Fibroblast of skin of scalp (primary cell): ENCODE measurements around the gene DAAM2.
A peak's percentile ranks its signal among the peaks of the same experiment; 100 is the strongest.

Experiments used
- DNase-seq: peaks from one replicate; pipeline ENCODE4 v3.0.0-alpha.2; 2013

DAAM2 gene

DNA sequence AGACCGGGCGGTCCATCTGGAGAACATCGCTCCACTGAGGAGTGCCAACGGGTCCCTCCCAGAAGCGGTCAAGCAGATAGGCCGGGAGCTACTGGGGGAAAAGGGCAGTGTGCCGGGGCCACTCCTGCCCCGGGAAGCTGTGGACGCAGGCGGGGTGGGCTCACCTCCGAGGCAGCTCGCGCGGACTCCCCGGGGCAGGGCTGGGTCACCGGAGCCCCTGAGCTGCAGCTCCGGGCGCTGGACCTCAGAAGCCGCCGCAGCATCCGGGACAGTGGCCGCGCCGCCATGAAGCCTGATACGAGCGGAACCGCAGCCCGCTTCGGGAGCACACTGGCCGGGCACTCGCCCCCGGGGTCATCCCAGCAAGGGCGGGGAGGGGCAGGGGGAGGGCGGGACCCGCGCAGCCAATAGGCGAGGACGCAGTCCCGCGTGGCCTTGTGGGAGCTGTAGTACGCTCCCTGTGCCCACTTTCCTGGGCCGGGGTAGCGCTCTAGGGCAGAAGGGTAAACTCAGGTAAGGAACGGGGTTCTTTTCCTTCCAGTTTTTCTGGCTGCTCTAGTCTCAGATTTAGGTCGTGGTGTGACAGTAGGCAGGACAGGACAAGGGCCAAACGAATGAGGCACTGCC, 142.1 kb downstream of the DAAM2 start, which contains the start of gene MOCS1:
MOCS1 (minus strand) TSS at position 332 of the 627 bp plus-strand sequence; CDS start at position 287, 45 bp downstream.
- DNase-seq: peak; percentile 66

DNA sequence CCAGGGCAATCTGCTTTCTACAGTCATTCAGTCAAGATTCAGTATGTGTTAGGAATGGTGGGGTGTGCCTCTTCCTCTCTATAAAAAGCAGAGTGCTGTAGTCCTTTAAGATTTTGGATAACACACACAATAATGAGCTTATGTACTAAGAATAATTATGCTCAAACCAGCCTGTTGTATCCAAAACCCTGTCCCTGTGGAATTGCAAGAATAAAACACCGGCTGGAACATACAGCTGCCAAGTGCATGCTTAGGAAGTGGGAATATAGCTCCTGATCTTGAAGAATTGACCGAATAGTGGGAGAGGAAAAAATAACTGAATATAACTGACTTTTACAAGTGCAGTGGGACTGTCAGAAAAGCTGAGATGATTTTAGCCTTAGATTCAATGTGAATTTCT, 143.1 kb downstream of the DAAM2 start:
- DNase-seq: no peak

DNA sequence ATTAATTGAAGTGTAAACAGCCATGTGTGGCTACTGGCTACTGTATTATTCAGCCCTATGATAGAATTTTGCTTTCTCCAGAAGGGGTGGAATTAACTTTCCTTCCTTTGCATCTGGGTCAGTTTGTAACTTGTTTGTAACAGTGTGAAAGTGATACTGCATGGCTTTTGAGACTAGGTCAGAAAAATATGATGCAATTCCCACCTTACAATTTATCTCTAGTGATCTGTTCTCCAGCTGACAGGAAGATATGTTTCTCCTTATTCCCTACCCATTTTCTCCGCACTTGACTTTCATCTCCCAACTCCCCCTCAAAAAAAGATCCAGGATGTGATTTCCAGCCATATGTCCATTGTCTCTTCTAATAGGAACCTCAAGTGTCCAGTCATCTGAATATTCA, 144.7 kb downstream of the DAAM2 start:
- no peak for DNase-seq

DNA sequence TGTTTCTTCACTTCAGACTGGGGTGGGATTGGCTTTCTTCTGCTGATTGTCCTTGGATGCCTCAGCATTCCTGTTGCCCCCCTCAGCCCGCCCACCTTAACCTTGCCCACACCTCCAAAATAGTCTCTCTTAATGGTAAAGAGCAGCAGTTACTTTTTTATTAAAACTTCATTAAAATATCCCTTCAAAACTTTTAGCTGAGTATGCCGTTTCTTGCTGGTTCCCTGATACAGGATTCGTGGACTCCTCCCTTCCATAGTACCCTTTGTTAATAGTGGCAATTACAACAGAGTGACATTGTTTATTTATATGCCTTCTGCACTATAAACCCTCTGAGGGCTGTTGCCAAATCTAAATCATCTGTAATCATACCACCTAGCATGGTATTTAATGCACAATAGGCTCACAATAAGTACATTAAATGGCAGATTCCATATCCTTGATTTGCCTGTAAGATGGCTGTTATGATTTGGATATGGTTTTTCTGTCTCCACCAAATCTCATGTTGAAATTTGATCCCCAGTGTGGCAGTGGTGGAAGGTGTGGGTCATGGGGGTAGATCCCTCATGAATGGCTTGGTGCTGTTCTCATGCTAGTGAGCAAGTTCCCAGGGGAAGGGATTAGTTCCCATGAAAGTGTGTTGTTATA, 145.6 kb downstream of the DAAM2 start:
- DNase-seq: no peak

DNA sequence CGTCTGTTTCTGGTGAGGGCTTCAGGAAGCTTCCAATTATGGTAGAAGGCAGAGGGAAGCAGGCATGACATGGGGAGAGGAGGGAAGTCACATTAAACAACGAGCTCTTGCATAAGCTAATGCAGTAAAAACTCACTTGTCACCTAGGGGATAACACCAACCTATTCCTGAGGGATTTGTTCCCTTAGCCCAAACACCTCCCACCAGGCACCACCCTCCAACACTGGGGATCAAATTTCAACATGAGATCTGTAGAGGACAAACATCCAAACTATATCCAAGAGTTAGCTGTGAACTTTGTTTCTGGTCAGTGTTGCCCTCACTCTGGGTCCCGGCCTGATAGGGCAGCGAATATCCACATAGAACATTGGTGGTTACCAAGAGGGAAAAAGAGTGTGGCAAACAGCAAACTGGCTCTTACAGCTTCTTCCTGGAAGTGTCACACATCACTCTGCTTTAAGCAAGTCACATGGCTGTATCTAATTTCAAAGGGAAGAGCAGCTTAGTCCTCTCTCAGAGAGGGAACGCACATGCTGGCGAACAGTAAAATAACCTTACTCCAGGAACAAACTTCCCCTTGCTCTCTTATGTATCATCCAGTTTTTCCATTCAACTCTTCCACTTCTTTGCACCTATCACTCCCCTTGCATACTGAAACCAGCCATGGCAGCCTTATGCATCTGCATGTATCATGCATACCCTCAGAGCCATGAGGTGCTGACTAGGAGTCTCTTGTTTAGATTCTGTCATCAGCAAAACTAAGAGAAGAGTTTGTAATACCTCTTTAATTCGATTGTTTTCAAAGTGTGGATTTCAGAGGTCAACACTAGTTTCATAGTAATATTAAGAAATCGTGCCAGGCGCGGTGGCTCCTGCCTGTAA, 146.8 kb downstream of the DAAM2 start:
- no peak for DNase-seq

DNA sequence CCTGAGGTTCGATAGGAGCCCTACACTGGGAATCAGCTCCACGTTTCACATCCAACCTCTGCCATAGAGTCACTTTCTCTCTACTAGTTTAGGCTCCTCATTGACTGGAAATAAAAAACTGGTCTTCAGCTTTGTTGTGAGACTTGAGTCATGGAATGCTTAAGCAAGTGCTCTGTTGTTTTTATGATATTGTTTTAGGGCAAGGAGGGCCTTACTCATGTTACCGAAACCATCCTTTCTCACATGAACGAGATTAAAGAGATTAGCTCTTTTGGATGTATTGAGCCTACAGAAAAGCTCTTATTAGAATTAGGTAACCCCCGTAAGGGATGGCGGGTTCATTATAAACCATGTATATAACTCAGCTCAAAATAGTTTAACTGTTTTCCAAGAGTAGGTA, 149.0 kb downstream of the DAAM2 start:
- no peak for DNase-seq

DNA sequence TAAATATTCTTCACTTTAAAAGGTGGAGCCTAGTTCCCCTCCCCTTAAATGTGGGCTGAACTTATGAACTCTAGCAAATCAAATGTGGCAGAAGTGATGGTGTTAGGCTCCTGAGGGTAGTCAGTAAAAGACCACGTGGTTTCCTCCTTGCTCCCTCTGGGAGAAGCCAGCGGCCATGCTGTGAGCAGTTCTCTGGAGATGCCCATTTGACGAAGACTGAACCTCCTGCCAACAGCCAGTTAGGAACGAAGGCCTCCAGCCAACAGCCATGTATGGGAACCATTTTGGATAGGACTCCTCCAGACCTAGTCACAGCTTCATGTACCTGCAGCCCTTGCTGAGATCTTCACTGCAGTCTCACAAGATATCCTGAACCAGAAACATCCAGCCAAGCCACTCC, 149.6 kb downstream of the DAAM2 start:
- no peak for DNase-seq

DNA sequence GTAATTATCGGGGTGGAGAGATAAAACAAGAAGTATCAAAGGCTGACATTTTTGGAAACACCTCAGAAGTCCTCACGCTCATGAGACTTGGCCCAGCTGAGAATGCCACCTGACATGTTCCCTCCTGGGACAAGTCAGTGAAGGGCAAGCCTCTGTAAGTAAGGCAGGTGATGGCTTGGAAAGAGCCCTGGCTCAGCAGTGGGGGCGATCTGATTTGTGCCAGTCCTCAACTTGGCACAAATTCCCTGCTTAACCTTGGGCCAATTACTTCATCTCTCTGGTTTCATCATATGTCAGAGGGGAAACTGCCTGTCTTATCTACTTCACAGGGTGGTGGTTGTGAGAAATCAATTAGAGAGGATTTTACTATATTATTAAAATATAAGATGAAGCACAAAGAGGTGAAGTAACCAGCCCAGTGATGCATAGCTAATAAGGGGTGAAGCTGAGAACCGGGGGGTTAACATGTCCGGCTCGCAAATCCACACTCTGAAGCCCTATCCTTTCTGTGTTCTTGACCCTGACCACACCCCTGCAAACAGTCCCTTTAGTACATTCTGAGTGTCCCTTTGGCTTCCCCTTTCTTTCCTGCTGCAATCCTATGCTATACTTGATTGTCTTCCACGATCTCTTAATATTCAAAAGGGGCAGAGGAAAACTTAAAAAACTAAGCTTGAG, 150.9 kb downstream of the DAAM2 start:
- DNase-seq: no peak

DNA sequence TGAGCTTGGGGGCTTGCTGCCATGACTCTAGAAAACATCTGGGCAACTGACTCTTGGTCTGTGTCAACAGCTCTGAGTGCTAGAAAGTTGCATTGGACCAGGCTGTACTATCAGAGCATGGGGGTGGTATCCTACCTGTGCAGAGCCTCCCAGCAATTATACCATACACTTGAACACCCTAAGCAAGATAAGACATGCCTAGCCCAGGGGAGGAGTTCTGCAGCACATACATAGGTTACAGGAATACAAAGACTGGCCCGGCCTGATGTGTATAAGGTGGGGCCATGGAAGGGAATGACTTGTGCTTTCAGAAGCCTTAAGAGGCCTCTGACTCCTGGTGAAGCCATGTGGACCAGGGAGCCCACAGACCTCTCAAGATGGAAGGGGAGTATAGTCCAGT, 153.4 kb downstream of the DAAM2 start:
- DNase-seq: no peak

DNA sequence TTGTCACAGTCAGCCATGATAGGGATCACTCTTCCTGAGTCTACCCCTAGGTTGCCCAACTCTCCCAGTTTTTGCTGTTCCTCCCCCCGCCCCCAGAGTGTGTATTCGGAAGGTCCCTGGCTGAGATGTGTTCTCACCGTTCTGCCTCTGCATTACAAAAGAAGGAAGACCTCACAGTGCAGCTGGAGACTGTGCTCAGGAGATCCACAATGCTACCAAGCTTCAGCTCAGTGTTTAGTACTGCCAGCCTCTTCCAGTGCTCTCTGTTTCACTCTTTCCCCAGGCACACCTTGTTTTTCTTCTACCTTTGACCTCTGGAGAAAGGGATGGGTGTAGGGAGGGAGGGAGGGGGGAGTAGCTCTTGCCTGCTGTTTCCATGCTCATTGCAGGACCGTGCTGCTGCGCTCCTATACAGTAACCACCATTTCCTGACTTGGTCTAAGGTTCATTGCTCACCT, 155.5 kb downstream of the DAAM2 start:
- no peak for DNase-seq

DNA sequence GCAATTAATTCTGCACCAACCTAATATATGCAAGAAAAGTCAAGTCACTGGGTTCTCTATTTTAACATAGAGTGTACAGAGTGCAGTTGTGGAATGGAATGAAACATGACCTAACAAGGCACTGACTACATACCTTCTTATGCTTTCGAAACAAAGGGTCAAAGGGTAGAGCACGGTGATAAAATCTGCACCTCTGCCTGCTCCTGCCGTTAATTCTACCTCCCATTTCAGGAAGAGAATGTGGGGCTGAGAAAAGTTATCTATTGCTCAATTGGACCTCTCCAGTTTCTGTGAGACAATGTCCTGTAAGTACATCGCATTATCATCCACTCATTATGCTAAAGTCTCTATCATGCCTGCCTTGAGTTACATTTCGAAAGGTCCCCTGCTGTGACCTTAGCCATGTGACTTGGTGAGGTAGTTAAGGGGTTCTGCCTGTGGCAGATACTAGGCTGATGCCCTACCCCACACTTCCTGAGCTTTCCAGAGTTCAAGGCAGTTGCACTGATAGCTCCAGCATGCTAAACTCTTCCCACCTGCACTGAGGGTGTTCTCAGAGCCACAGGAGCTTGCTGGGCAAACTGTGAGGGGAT, 156.1 kb downstream of the DAAM2 start:
- DNase-seq: no peak

DNA sequence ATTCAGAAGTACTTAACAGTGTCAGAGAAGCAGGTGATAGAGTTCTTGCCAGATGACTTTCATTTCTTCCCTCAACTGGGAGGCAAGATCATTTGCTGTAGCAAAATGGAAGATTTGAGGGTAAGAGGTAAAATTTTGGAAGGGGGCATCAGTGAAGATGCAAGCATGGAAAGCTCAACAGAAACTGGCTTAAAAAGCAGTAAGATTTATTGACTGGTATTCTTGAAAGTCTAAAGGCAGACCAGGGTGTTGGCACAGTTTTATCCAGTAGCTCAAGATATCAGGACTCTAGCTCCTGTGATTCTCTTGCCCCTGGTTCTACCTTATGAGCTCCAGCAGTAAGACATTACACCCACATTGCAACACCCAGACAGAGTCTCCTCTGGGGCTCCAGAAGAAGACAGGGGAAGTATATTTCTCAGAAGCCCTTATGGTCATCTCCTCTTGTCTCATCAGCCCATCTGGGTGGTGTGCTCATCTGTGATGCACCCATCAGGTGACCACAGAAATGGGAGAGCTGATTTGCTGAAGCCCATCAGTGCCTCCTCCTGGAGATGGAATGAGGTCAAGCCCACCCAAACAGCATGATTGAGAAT, 158.0 kb downstream of the DAAM2 start:
- DNase-seq: no peak

DNA sequence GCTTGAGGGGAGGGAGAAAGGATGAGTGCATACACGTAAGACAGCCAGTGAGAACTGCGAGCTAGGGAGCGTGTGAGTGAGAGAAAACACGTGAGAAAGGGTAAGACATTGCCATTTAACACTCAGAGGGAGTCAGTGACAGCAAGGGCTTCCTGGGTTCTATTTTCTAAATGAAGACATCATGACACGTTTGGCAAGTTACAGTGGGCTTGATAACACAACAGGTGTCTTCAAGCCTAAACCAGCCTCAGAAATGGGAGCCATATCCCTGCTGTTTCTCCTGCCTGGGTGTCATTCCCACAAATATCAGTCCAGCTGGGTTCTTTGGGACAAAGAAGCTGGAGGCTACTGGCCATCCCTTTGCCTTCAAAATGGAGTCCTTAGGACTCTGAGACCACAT, 159.0 kb downstream of the DAAM2 start:
- DNase-seq: no peak

DNA sequence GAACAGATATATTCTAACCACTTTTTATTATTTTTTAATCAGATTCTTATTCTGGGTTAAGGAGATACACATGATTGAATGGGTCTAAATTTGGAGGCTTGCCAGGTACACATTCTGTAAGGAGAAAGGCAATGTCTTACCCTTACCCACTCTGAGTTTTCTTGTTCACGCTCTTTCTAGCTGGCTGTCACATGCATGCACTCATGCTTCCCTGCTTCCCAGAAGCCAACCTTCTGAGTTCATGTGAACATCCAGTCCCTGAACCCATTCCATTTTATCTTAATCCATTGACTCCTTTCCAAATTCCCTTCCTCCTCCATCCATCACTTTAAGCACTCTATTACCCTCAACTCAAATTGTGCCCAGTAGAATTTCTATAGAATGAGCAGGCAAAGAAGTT, 159.5 kb downstream of the DAAM2 start:
- DNase-seq: no peak

DNA sequence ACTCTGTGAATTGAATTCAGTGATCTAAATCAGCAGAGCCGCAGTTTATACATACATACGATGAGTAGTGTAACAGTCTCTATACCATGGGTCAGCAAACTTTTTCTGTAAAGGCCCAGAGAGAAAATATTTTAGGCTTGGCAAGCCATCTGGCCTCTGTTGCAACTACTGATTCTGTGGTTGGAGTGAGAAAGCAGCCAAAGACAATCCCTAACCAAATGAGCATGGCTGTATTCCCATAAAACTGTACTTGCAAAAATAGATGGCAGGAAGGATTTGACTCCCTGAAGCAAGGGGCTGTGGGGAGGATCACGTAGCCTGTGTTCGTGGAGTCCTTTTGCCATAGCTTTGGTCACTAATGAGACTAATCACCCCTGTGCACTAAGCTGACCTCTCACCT, 160.0 kb downstream of the DAAM2 start:
- peak; percentile 40 for DNase-seq

DNA sequence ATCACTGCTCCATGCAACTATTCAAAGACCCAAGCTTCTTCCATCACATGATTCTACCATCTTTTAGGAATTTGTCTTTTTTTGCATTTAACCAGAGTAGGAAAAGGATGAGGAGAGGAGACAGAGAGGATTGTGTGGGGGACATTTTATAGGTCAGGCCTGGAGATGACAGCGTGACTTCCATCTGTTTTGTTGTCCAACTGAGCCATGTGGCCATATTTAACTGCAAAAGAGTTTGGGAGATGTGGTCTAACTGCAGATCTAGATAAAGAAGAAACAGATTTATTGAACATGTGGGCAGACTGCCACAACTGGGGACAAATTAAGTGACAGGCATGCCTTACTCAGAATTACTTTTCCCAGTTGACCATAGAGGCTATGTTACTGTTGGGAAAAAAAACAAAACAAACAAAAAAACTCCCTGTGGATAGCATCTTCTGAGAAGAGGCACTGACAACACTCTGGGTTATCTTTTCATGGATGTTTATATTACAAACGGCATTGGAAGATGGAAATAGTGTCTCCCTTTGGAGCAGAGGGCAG, 161.0 kb downstream of the DAAM2 start:
- no peak for DNase-seq
